Heart left ventricle (tissue), 13 donors: ENCODE measurements around the gene KANSL1.

Experiments used
- CTCF ChIP-seq, 12 donors: fragments of 200-600 bp; sonication (generic) in 4 of 12; IDR thresholded peaks; one replicate each; pipeline versions ENCODE4 v1.5.0 to v1.8.0; 2018 to 2022; ENCODE audit warnings: antibody characterized with exemption in 12 of 12, mild to moderate bottlenecking in 5 of 12
- POLR2A ChIP-seq, 2 donors: fragments of 450-650 bp; IDR thresholded peaks; one replicate each; pipeline ENCODE4 v1.6.1; 2017; ENCODE audit warnings: antibody characterized with exemption in 2 of 2, mild to moderate bottlenecking in 2 of 2, moderate library complexity in 2 of 2
- donor health status: ischemic (EF 13 %, LVEDD 7.1; RV severe dilation, severe dysfunction).
- donor health status: DM: no; HTN: yes; CAD: no.
- donor health status: DM: no; HTN: no; CAD: no.
- donor health status: ischemic (EF 25% LVEDD 6.9; RV normal size, moderate dysfunction).
- donor health status: ischemic (EF 25% LVEDD 5.7; RV mildly dilated, moderate dysfunction).
- donor health status: ischemic (EF 35%, LVEDD 5.7; RV mildly dilated, moderate dysfunction).
- donor health status: nonischemic (EF 11% LVEDD 7.7; RV severe dilation, severe dysfunction).
- donor health status: DM: yes; HTN: yes; CAD: no.
- donor health status: PGD.
- donor health status: ischemic (EF 29% LVEDD 5.4; RV normal size, mild dysfunction).
- donor health status: nonischemic (EF 23%, LVEDD 6.1; RV moderate dilation, normal function).

DNA sequence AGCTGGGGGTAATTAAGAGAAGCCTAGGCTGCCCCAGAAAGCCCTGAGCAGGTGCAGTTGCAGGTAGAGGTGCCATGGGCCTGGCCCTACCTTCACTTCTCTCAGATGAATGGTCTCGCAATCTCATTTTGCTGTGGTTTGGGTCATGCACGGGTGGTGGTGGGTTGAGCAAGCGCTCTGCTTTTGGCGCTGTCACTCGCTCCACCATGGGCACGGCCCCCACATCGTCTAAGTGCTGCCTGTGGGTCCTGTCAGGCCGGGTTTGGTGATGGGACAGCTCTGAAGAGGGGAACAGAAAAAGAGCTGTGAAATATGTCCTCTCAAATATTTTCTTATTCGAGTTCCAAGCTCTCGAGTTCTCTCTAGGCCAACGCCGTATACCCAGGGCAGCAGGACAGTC is 154.3 kb downstream of the KANSL1 start:
- TF ChIP-seq CTCF (IDR thresholded peaks at IDR 0.05) = no peak
- no peak for TF ChIP-seq POLR2A (IDR thresholded peaks at IDR 0.05)
